SK-N-SH (cell line): ENCODE data around the gene IL20. TPM values are rescaled to one million over a fixed set of nuclear protein-coding genes. Genes with fewer than 3 reads are reported as not detected.

Experiments
- CTCF ChIA-PET: fragments of 300-600, 350-600 bp; formaldehyde crosslinking; extraction: SDS; loops from one replicate; lab custom pipeline; 2021; lab: Yijun Ruan, JAX
- POLR2A ChIA-PET: fragments of 350-600 bp; sonication (Branson Sonifier 250); formaldehyde crosslinking; extraction: SDS; loops from one replicate; lab custom pipeline; 2020; ENCODE audit warnings: antibody characterized with exemption, inconsistent platforms; lab: Yijun Ruan, JAX
- DNase-seq: peaks from one replicate; pipeline ENCODE4 v3.0.0; 2012
- H2AFZ ChIP-seq: fragments of 200-600 bp; sonication (generic); 2 replicates; pipeline ENCODE4 v1.8.1; 2016; ENCODE audit warnings: antibody characterized with exemption, mild to moderate bottlenecking, low read depth
- H3F3A ChIP-seq: fragments of 200-600 bp; sonication (generic); replicated peaks from 2 replicates; pipeline ENCODE3; 2016; ENCODE audit warnings: antibody characterized with exemption, mild to moderate bottlenecking; ENCODE audit not compliant: insufficient read depth
- H3K27ac ChIP-seq, 2 experiments: fragments of 200-500 bp in 1 of 2; fragments of 200-600 bp in 1 of 2; sonication (Bioruptor generic) in 1 of 2; sonication (generic), shearing (Covaris generic) in 1 of 2; 2 replicates each; pipeline versions ENCODE4 v1.5.1 to v1.6.1; 2014 to 2016; ENCODE audit warnings: low read depth in 2 of 2, inconsistent platforms in 1 of 2, low read length in 1 of 2, mild to moderate bottlenecking in 1 of 2, mixed read lengths in 1 of 2
- H3K27me3 ChIP-seq: fragments of 200-600 bp; sonication (generic), shearing (Covaris generic); 2 replicates; pipeline ENCODE4 v1.6.1; 2016; ENCODE audit warnings: mixed run types; ENCODE audit not compliant: insufficient read depth
- H3K36me3 ChIP-seq, 2 experiments: fragments of 200-500 bp in 1 of 2; fragments of 200-600 bp in 1 of 2; sonication (Bioruptor generic) in 1 of 2; sonication (generic) in 1 of 2; replicated peaks in 1 of 2; 2 replicates each; pipeline versions ENCODE3 to v1.5.1; 2014 to 2016; ENCODE audit warnings: low read length in 1 of 2, mild to moderate bottlenecking in 1 of 2; ENCODE audit not compliant: insufficient read depth in 2 of 2, control insufficient read depth in 1 of 2
- H3K4me1 ChIP-seq, 2 experiments: fragments of 200-500 bp in 1 of 2; fragments of 200-600 bp in 1 of 2; sonication (Bioruptor generic) in 1 of 2; sonication (generic), shearing (Covaris generic) in 1 of 2; 2 replicates each; pipeline versions ENCODE4 v1.5.1 to v1.6.1; 2014 to 2016; ENCODE audit warnings: low read depth in 1 of 2, low read length in 1 of 2, mixed run types in 1 of 2; ENCODE audit not compliant: insufficient read depth in 2 of 2, control insufficient read depth in 1 of 2
- H3K4me2 ChIP-seq: fragments of 200-600 bp; sonication (generic), shearing (Covaris generic); 2 replicates; pipeline ENCODE4 v1.6.1; 2017; ENCODE audit warnings: mixed run types
- H3K4me3 ChIP-seq, 2 experiments: fragments of 200-500 bp in 1 of 2; fragments of 200-600 bp in 1 of 2; sonication (Bioruptor generic) in 1 of 2; sonication (generic), shearing (Covaris generic) in 1 of 2; 2 replicates each; pipeline versions ENCODE4 v1.5.1 to v1.8.1; 2014 to 2016; ENCODE audit warnings: low read depth in 2 of 2, inconsistent platforms in 1 of 2, low read length in 1 of 2, mild to moderate bottlenecking in 1 of 2, mixed read lengths in 1 of 2, moderate library complexity in 1 of 2
- H3K79me2 ChIP-seq: fragments of 200-600 bp; sonication (generic); 2 replicates; pipeline ENCODE4 v1.8.1; 2017; ENCODE audit warnings: mild to moderate bottlenecking; ENCODE audit not compliant: insufficient read depth
- H3K9ac ChIP-seq: fragments of 200-600 bp; sonication (generic); 2 replicates; pipeline ENCODE4 v1.6.1; 2017; ENCODE audit warnings: mixed run types
- H3K9me2 ChIP-seq: fragments of 200-600 bp; sonication (generic); 2 replicates; pipeline ENCODE4 v1.6.1; 2017; ENCODE audit warnings: mixed run types
- H3K9me3 ChIP-seq: fragments of 200-600 bp; sonication (generic); 2 replicates; pipeline ENCODE4 v1.6.1; 2017; ENCODE audit warnings: mixed run types, mild to moderate bottlenecking, moderate library complexity
- H4K20me1 ChIP-seq: fragments of 200-600 bp; sonication (generic); 2 replicates; pipeline ENCODE4 v1.6.1; 2017; ENCODE audit warnings: mild to moderate bottlenecking, mixed run types; ENCODE audit not compliant: insufficient read depth
- EP300 ChIP-seq, 2 experiments: IDR thresholded peaks; 2 replicates each; pipeline versions ENCODE4 v1.4.0 to v1.6.1; 2012; ENCODE audit warnings: borderline replicate concordance in 1 of 2, low read depth in 1 of 2, low read length in 1 of 2
- EZH2phosphoT487 ChIP-seq: fragments of 200-600 bp; sonication (generic); IDR thresholded peaks from 2 replicates; pipeline ENCODE4 v1.6.1; 2017; ENCODE audit warnings: low read depth, mixed run types, mild to moderate bottlenecking, antibody characterized with exemption, moderate library complexity, borderline replicate concordance
- FOXJ3 ChIP-seq: sonication (generic); formaldehyde crosslinking; IDR thresholded peaks from 2 replicates; pipeline ENCODE4 v1.5.1; 2020; ENCODE audit warnings: mild to moderate bottlenecking, missing genetic modification reagents
- FOXM1 ChIP-seq: IDR thresholded peaks from 2 replicates; pipeline ENCODE4 v1.4.0; 2012; ENCODE audit warnings: low read depth, mild to moderate bottlenecking
- GATA2 ChIP-seq: sonication (generic); formaldehyde crosslinking; IDR thresholded peaks from 2 replicates; pipeline ENCODE4 v1.5.0; 2020; ENCODE audit warnings: mild to moderate bottlenecking, missing genetic modification reagents
- IRF3 ChIP-seq: fragments of 150-350 bp; IDR thresholded peaks from 2 replicates; pipeline ENCODE4 v1.6.1; 2016; ENCODE audit warnings: mild to moderate bottlenecking, low read depth, low read length
- MEF2A ChIP-seq: IDR thresholded peaks from 2 replicates; pipeline ENCODE4 v1.4.0; 2012; ENCODE audit warnings: low read depth, borderline replicate concordance
- MXI1 ChIP-seq: IDR thresholded peaks from 2 replicates; pipeline ENCODE4 v1.6.1; 2012; ENCODE audit warnings: mild to moderate bottlenecking, low read depth, low read length, improper control_type of control experiment
- NRF1 ChIP-seq: IDR thresholded peaks from 2 replicates; pipeline ENCODE4 v1.6.1; 2012; ENCODE audit warnings: low read depth, mild to moderate bottlenecking, low read length
- POLR2AphosphoS5 ChIP-seq: IDR thresholded peaks from 2 replicates; pipeline ENCODE4 v1.6.1; 2012; ENCODE audit warnings: low read depth, low read length
- RAD21 ChIP-seq: IDR thresholded peaks from 2 replicates; pipeline ENCODE4 v1.6.1; 2012; ENCODE audit warnings: mild to moderate bottlenecking, low read length
- RCOR1 ChIP-seq: fragments of 150-350 bp; IDR thresholded peaks from 2 replicates; pipeline ENCODE4 v1.6.1; 2017; ENCODE audit warnings: antibody characterized with exemption, low read length
- RFX5 ChIP-seq: IDR thresholded peaks from 2 replicates; pipeline ENCODE4 v1.6.1; 2012; ENCODE audit warnings: mild to moderate bottlenecking, improper control_type of control experiment, low read length
- RXRA ChIP-seq: IDR thresholded peaks from 2 replicates; pipeline ENCODE4 v1.4.0; 2012; ENCODE audit warnings: low read depth, mild to moderate bottlenecking, borderline replicate concordance
- SIN3A ChIP-seq: IDR thresholded peaks from 2 replicates; pipeline ENCODE4 v1.6.1; 2012; ENCODE audit warnings: low read depth, mild to moderate bottlenecking, low read length, moderate library complexity, borderline replicate concordance
- TAF1 ChIP-seq: IDR thresholded peaks from 2 replicates; pipeline ENCODE4 v1.6.1; 2012; ENCODE audit warnings: low read depth, mild to moderate bottlenecking, low read length, moderate library complexity, borderline replicate concordance
- USF2 ChIP-seq: fragments of 150-350 bp; IDR thresholded peaks from 2 replicates; pipeline ENCODE4 v1.6.1; 2017; ENCODE audit warnings: antibody characterized with exemption, low read length, low read depth, borderline replicate concordance
- YY1 ChIP-seq: IDR thresholded peaks from 2 replicates; pipeline ENCODE4 v1.4.0; 2012; ENCODE audit warnings: low read depth, mild to moderate bottlenecking
- WGBS: methylation state at CpG from one replicate; pipeline ENCODE4 v1.1.6; 2017; ENCODE audit warnings: low lambda C conversion rate; 5-methylcytosine and 5-hydroxymethylcytosine counted together
- polyA plus RNA-seq, 3 experiments: library from polyadenylated mRNA; depleted of rRNA; stranded (reverse); fragments of >200 nt; gene quantifications; 2 replicates each; pipeline ENCODE4 v1.2.3, GENCODE V29; 2012
- TF ChIP-seq, protein P1 (sequence below): fragments of 200-600 bp; sonication (generic); IDR thresholded peaks from 2 replicates; pipeline ENCODE4 v1.6.1; 2017; ENCODE audit warnings: antibody characterized with exemption, mild to moderate bottlenecking, moderate library complexity
- TF ChIP-seq, protein P2 (sequence below): IDR thresholded peaks from 2 replicates; pipeline ENCODE4 v1.4.0; 2012; ENCODE audit warnings: low read depth, borderline replicate concordance

IL20 gene
- polyA plus RNA-seq, 1 of the 3 experiments (the other 2 are of a cell fraction): not detected

- no peak overlapping the region for H3K27ac ChIP-seq
- no peaks in the 10 kb centered on the region for H3K9me3 ChIP-seq
- no peaks in the 10 kb centered on the region for H3F3A ChIP-seq
- no peaks in the 10 kb centered on the region for H3K27me3 ChIP-seq
- H3K4me1 ChIP-seq: peaks cover 0 to 3% of the 10 kb centered on the region in 2 experiments; a peak in 2 of 4 replicates
- no peak overlapping the region for H3K4me2 ChIP-seq
- H3K4me3 ChIP-seq: no peak overlapping the region
- no peaks in the 10 kb centered on the region for H4K20me1 ChIP-seq
- ChIA-PET CTCF (interaction anchor here (1.7 kb wide), 1 partner anchor 12 kb away, joined by 4 read pairs; no protein-coding TSS in a partner anchor), POLR2A (no interaction called here)
- no peaks in the 10 kb centered on the region for H3K79me2 ChIP-seq
- H3K36me3 ChIP-seq: no peaks in the 10 kb centered on the region
- H3K9me2 ChIP-seq: no peaks in the 10 kb centered on the region
- no peak overlapping the region for H2AFZ ChIP-seq
- no peak for TF ChIP-seq IRF3
- TF ChIP-seq RFX5: no peak
- TF ChIP-seq, protein P1, sequence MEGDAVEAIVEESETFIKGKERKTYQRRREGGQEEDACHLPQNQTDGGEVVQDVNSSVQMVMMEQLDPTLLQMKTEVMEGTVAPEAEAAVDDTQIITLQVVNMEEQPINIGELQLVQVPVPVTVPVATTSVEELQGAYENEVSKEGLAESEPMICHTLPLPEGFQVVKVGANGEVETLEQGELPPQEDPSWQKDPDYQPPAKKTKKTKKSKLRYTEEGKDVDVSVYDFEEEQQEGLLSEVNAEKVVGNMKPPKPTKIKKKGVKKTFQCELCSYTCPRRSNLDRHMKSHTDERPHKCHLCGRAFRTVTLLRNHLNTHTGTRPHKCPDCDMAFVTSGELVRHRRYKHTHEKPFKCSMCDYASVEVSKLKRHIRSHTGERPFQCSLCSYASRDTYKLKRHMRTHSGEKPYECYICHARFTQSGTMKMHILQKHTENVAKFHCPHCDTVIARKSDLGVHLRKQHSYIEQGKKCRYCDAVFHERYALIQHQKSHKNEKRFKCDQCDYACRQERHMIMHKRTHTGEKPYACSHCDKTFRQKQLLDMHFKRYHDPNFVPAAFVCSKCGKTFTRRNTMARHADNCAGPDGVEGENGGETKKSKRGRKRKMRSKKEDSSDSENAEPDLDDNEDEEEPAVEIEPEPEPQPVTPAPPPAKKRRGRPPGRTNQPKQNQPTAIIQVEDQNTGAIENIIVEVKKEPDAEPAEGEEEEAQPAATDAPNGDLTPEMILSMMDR: no peak
- no peak for TF ChIP-seq MXI1
- TF ChIP-seq SIN3A: no peak
- no peak overlapping the region for H3K9ac ChIP-seq
- DNase-seq: no peak
- WGBS: 70% methylated on average over 4 of the region's 4 CpGs
Measured at GRCh38 chr1:206821493-206821892, 43.9 kb upstream of the IL20 start.

- CTCF ChIA-PET: interaction anchor here (1.2 kb wide), 1 partner anchor 9 kb away, joined by 3 read pairs; no protein-coding TSS in a partner anchor
- TF ChIP-seq RXRA (no peak), USF2 (no peak), MXI1 (no peak), RCOR1 (no peak), POLR2AphosphoS5 (no peak), TAF1 (no peak), FOXJ3 (CRISPR knock-in tag) (no peak), FOXM1 (no peak), GATA2 (CRISPR knock-in tag) (no peak), SIN3A (no peak), RFX5 (no peak), EZH2phosphoT487 (no peak), IRF3 (no peak), NRF1 (no peak), MEF2A (no peak), EP300 (IDR thresholded peaks at IDR 0.05; ENCODE audit: borderline replicate concordance in 1 of 2, low read depth in 1 of 2, low read length in 1 of 2) (no peak), YY1 (no peak), RAD21 (no peak)
- TF ChIP-seq, protein P2, sequence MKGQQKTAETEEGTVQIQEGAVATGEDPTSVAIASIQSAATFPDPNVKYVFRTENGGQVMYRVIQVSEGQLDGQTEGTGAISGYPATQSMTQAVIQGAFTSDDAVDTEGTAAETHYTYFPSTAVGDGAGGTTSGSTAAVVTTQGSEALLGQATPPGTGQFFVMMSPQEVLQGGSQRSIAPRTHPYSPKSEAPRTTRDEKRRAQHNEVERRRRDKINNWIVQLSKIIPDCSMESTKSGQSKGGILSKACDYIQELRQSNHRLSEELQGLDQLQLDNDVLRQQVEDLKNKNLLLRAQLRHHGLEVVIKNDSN: no peak
- TF ChIP-seq, all 33 proteins: peak for 0
- 81% methylated on average over 5 of the region's 5 CpGs for WGBS
Measured at GRCh38 chr1:206823727-206824126, 41.7 kb upstream of the IL20 start.

More at GRCh38 chr1:206823727-206824126, 41.7 kb upstream of the IL20 start:
- Histone ChIP-seq H3K9ac (no peak overlapping the region), H3K79me2 (no peaks in the 10 kb centered on the region), H3K27me3 (no peaks in the 10 kb centered on the region; the same call in 1 of the 2 replicates), H3K9me2 (no peaks in the 10 kb centered on the region), H3F3A (no peaks in the 10 kb centered on the region), H3K4me1 (peaks cover 0 to 6% of the 10 kb centered on the region in 2 experiments; a peak in 1 of 4 replicates), H3K4me2 (no peak overlapping the region; the same call in 1 of the 2 replicates), H4K20me1 (no peaks in the 10 kb centered on the region), H3K9me3 (no peaks in the 10 kb centered on the region), H3K27ac (no peak overlapping the region), H3K4me3 (no peak overlapping the region), H2AFZ (no peak overlapping the region), H3K36me3 (no peaks in the 10 kb centered on the region)
- DNase-seq: no peak
- POLR2A ChIA-PET: no interaction called here
